ENCODE data around the gene RPS6KL1. TPM values are rescaled to one million over a fixed set of nuclear protein-coding genes. Genes with fewer than 3 reads are reported as not detected.

The RPS6KL1 gene
- polyA plus RNA-seq, 1 donor from 2014 or later = 147 TPM

- Histone ChIP-seq H3K9me2 (ENCODE audit: insufficient read depth, low read length) (no peaks in the 10 kb centered on the region), H3K4me3 (ENCODE audit: low read length) (no peak overlapping the region), H3K27me3 (ENCODE audit: insufficient read depth, low read depth, low read length) (no peaks in the 10 kb centered on the region), H2AFZ (ENCODE audit: low read depth, low read length) (no peak overlapping the region), H3K27ac (ENCODE audit: low read length) (no peak overlapping the region), H4K20me1 (ENCODE audit: insufficient read depth) (no peaks in the 10 kb centered on the region), H3K9me3 (ENCODE audit: low read length) (no peaks in the 10 kb centered on the region), H3K36me3 (ENCODE audit: insufficient read depth, low read length) (no peaks in the 10 kb centered on the region), H3K9ac (ENCODE audit: low read length) (no peak overlapping the region), H3F3A (ENCODE audit: insufficient read depth, low read length, poor library complexity, severe bottlenecking) (no peaks in the 10 kb centered on the region), H3K4me2 (ENCODE audit: low read length) (no peak overlapping the region), H3K79me2 (replicated peaks; ENCODE audit: insufficient read depth, low read length) (no peaks in the 10 kb centered on the region)
- TF ChIP-seq SMC3 (conservative IDR thresholded peaks at IDR 0.05; ENCODE audit: poor library complexity) (no peak), RAD21 (conservative IDR thresholded peaks at IDR 0.05) (no peak), TAF1 (IDR thresholded peaks at IDR 0.05; ENCODE audit: low read depth) (no peak)
Observed at GRCh38 chr14:74938531-74939495, 15.8 kb upstream of the RPS6KL1 start.

GRCh38 chr14:74937171-74937570 lies 14.1 kb upstream of the RPS6KL1 start:
- no peak overlapping the region for H2AFZ ChIP-seq (ENCODE audit: low read depth, low read length)
- H3K9me3 ChIP-seq (ENCODE audit: low read length) = no peaks in the 10 kb centered on the region
- no peak overlapping the region for H3K4me2 ChIP-seq (ENCODE audit: low read length)
- H3K27me3 ChIP-seq (ENCODE audit: insufficient read depth, low read depth, low read length) = no peaks in the 10 kb centered on the region
- no peaks in the 10 kb centered on the region for H3K9me2 ChIP-seq (ENCODE audit: insufficient read depth, low read length)
- no peak for TF ChIP-seq EZH2 (IDR thresholded peaks at IDR 0.05; ENCODE audit: borderline replicate concordance, insufficient read depth, low read length, poor library complexity, severe bottlenecking)
- no peak for TF ChIP-seq SMC3 (conservative IDR thresholded peaks at IDR 0.05; ENCODE audit: poor library complexity)
- H3K27ac ChIP-seq (ENCODE audit: low read length) = no peak overlapping the region
- no peaks in the 10 kb centered on the region for H3F3A ChIP-seq (ENCODE audit: insufficient read depth, low read length, poor library complexity, severe bottlenecking)
- no peak overlapping the region for H3K9ac ChIP-seq (ENCODE audit: low read length)
- no peaks in the 10 kb centered on the region for H3K36me3 ChIP-seq (ENCODE audit: insufficient read depth, low read length)
- no peaks in the 10 kb centered on the region for H4K20me1 ChIP-seq (ENCODE audit: insufficient read depth)
- H3K79me2 ChIP-seq (replicated peaks; ENCODE audit: insufficient read depth, low read length) = no peaks in the 10 kb centered on the region
- no peak overlapping the region for H3K4me3 ChIP-seq (ENCODE audit: low read length)

- no peak overlapping the region for H3K4me3 ChIP-seq (ENCODE audit: low read length)
- H3K9ac ChIP-seq (ENCODE audit: low read length) = no peak overlapping the region
- no peaks in the 10 kb centered on the region for H3K9me2 ChIP-seq (ENCODE audit: insufficient read depth, low read length)
- no peaks in the 10 kb centered on the region for H3K27me3 ChIP-seq (ENCODE audit: insufficient read depth, low read depth, low read length)
- H3F3A ChIP-seq (ENCODE audit: insufficient read depth, low read length, poor library complexity, severe bottlenecking) = no peaks in the 10 kb centered on the region
- no peak overlapping the region for H3K27ac ChIP-seq (ENCODE audit: low read length)
- TF ChIP-seq MXI1 (conservative IDR thresholded peaks at IDR 0.05; ENCODE audit: poor library complexity, severe bottlenecking) (no peak), POLR2AphosphoS5 (IDR thresholded peaks at IDR 0.05) (no peak), RAD21 (conservative IDR thresholded peaks at IDR 0.05) (no peak), EP300 (conservative IDR thresholded peaks at IDR 0.05; ENCODE audit: poor library complexity, severe bottlenecking) (no peak), EZH2 (IDR thresholded peaks at IDR 0.05; ENCODE audit: borderline replicate concordance, insufficient read depth, low read length, poor library complexity, severe bottlenecking) (no peak), REST (IDR thresholded peaks at IDR 0.05; ENCODE audit: borderline replicate concordance) (no peak), SMC3 (conservative IDR thresholded peaks at IDR 0.05; ENCODE audit: poor library complexity) (no peak), CTCF (IDR thresholded peaks at IDR 0.05; ENCODE audit: poor library complexity, severe bottlenecking) (no peak), TAF1 (IDR thresholded peaks at IDR 0.05; ENCODE audit: low read depth) (no peak)
- no peaks in the 10 kb centered on the region for H3K9me3 ChIP-seq (ENCODE audit: low read length)
- H2AFZ ChIP-seq (ENCODE audit: low read depth, low read length) = no peak overlapping the region
- H3K79me2 ChIP-seq (replicated peaks; ENCODE audit: insufficient read depth, low read length) = no peaks in the 10 kb centered on the region
- no peaks in the 10 kb centered on the region for H3K36me3 ChIP-seq (ENCODE audit: insufficient read depth, low read length)
- no peak overlapping the region for H3K4me2 ChIP-seq (ENCODE audit: low read length)
- H4K20me1 ChIP-seq (ENCODE audit: insufficient read depth) = no peaks in the 10 kb centered on the region
Observed at GRCh38 chr14:74936731-74937130, 13.7 kb upstream of the RPS6KL1 start.
